ENCODE data around the gene FAM170B.

The FAM170B gene

GRCh38 chr10:49104323-49104722 lies 29.5 kb downstream of the FAM170B start:
- Histone ChIP-seq H3K4me1 (ENCODE audit: control insufficient read depth, insufficient read depth, low read length, poor library complexity, severe bottlenecking) (no peaks in the 10 kb centered on the region), H3K9me3 (ENCODE audit: control insufficient read depth, low read length) (no peaks in the 10 kb centered on the region), H3K4me3 (ENCODE audit: extremely low read depth, insufficient read depth, low read length, poor library complexity, severe bottlenecking) (no peak overlapping the region), H3K36me3 (ENCODE audit: control insufficient read depth, insufficient read depth, low read length) (no peaks in the 10 kb centered on the region), H3K27ac (ENCODE audit: low read depth, low read length, severe bottlenecking) (no peak overlapping the region)
- WGBS, 2 experiments (ENCODE audit: insufficient coverage in 2 of 2), result 87 to 92% methylated on average over 4 to 5 of the region's 5 CpGs

GRCh38 chr10:49103761-49104160 lies 30.1 kb downstream of the FAM170B start:
- no peak overlapping the region for H3K4me3 ChIP-seq (ENCODE audit: extremely low read depth, insufficient read depth, low read length, poor library complexity, severe bottlenecking)
- WGBS, 2 experiments (ENCODE audit: insufficient coverage in 2 of 2), result 80 to 100% methylated on average over 1 to 3 of the region's 4 CpGs
- no peaks in the 10 kb centered on the region for H3K4me1 ChIP-seq (ENCODE audit: control insufficient read depth, insufficient read depth, low read length, poor library complexity, severe bottlenecking)
- H3K36me3 ChIP-seq (ENCODE audit: control insufficient read depth, insufficient read depth, low read length), result no peaks in the 10 kb centered on the region
- H3K27ac ChIP-seq (ENCODE audit: low read depth, low read length, severe bottlenecking), result no peak overlapping the region
- H3K9me3 ChIP-seq (ENCODE audit: control insufficient read depth, low read length), result no peaks in the 10 kb centered on the region

GRCh38 chr10:49099046-49099445 lies 34.8 kb downstream of the FAM170B start:
- whole genome bisulfite sequencing, 2 experiments (ENCODE audit: insufficient coverage in 2 of 2), result 78 to 86% methylated on average over 7 of the region's 8 CpGs
- Histone ChIP-seq H3K36me3 (ENCODE audit: control insufficient read depth, insufficient read depth, low read length) (no peaks in the 10 kb centered on the region), H3K9me3 (ENCODE audit: control insufficient read depth, low read length) (no peaks in the 10 kb centered on the region), H3K4me1 (ENCODE audit: control insufficient read depth, insufficient read depth, low read length, poor library complexity, severe bottlenecking) (no peaks in the 10 kb centered on the region), H3K4me3 (ENCODE audit: extremely low read depth, insufficient read depth, low read length, poor library complexity, severe bottlenecking) (no peak overlapping the region), H3K27ac (ENCODE audit: low read depth, low read length, severe bottlenecking) (no peak overlapping the region)

GRCh38 chr10:49096890-49097445 lies 36.9 kb downstream of the FAM170B start:
- H3K4me3 ChIP-seq (ENCODE audit: extremely low read depth, insufficient read depth, low read length, poor library complexity, severe bottlenecking), result no peak overlapping the region
- WGBS, 2 experiments (ENCODE audit: insufficient coverage in 2 of 2), result 91 to 95% methylated on average over 7 to 8 of the region's 8 CpGs
- H3K27ac ChIP-seq (ENCODE audit: low read depth, low read length, severe bottlenecking), result no peak overlapping the region
- H3K9me3 ChIP-seq (ENCODE audit: control insufficient read depth, low read length), result no peaks in the 10 kb centered on the region
- H3K36me3 ChIP-seq (ENCODE audit: control insufficient read depth, insufficient read depth, low read length), result no peaks in the 10 kb centered on the region
- no peaks in the 10 kb centered on the region for H3K4me1 ChIP-seq (ENCODE audit: control insufficient read depth, insufficient read depth, low read length, poor library complexity, severe bottlenecking)

GRCh38 chr10:49094646-49095045 lies 39.2 kb downstream of the FAM170B start:
- Histone ChIP-seq H3K36me3 (ENCODE audit: control insufficient read depth, insufficient read depth, low read length) (no peaks in the 10 kb centered on the region), H3K9me3 (ENCODE audit: control insufficient read depth, low read length) (no peaks in the 10 kb centered on the region), H3K4me1 (ENCODE audit: control insufficient read depth, insufficient read depth, low read length, poor library complexity, severe bottlenecking) (no peaks in the 10 kb centered on the region), H3K4me3 (ENCODE audit: extremely low read depth, insufficient read depth, low read length, poor library complexity, severe bottlenecking) (no peak overlapping the region), H3K27ac (ENCODE audit: low read depth, low read length, severe bottlenecking) (no peak overlapping the region)
- 78 to 79% methylated on average over 2 to 3 of the region's 4 CpGs for WGBS, 2 experiments (ENCODE audit: insufficient coverage in 2 of 2)

GRCh38 chr10:49093922-49094321 lies 39.9 kb downstream of the FAM170B start:
- Histone ChIP-seq H3K4me1 (ENCODE audit: control insufficient read depth, insufficient read depth, low read length, poor library complexity, severe bottlenecking) (no peaks in the 10 kb centered on the region), H3K27ac (ENCODE audit: low read depth, low read length, severe bottlenecking) (no peak overlapping the region), H3K36me3 (ENCODE audit: control insufficient read depth, insufficient read depth, low read length) (no peaks in the 10 kb centered on the region), H3K4me3 (ENCODE audit: extremely low read depth, insufficient read depth, low read length, poor library complexity, severe bottlenecking) (no peak overlapping the region), H3K9me3 (ENCODE audit: control insufficient read depth, low read length) (no peaks in the 10 kb centered on the region)
- WGBS, 2 experiments (ENCODE audit: insufficient coverage in 2 of 2), result 92 to 93% methylated on average over 9 to 10 of the region's 10 CpGs

- 87 to 93% methylated on average over 10 of the region's 11 CpGs for WGBS, 2 experiments (ENCODE audit: insufficient coverage in 2 of 2)
- H3K4me3 ChIP-seq (ENCODE audit: extremely low read depth, insufficient read depth, low read length, poor library complexity, severe bottlenecking), result no peak overlapping the region
- peaks cover under 1% of the 10 kb centered on the region for H3K9me3 ChIP-seq (ENCODE audit: control insufficient read depth, low read length)
- H3K36me3 ChIP-seq (ENCODE audit: control insufficient read depth, insufficient read depth, low read length), result no peaks in the 10 kb centered on the region
- no peaks in the 10 kb centered on the region for H3K4me1 ChIP-seq (ENCODE audit: control insufficient read depth, insufficient read depth, low read length, poor library complexity, severe bottlenecking)
- H3K27ac ChIP-seq (ENCODE audit: low read depth, low read length, severe bottlenecking), result no peak overlapping the region
Observed at GRCh38 chr10:49092477-49092876, 41.3 kb downstream of the FAM170B start.

GRCh38 chr10:49091450-49092210 lies 42.2 kb downstream of the FAM170B start:
- 82 to 87% methylated on average over 12 to 13 of the region's 13 CpGs for WGBS, 2 experiments (ENCODE audit: insufficient coverage in 2 of 2)
- peaks cover 4% of the 10 kb centered on the region for H3K9me3 ChIP-seq (ENCODE audit: control insufficient read depth, low read length)
- H3K4me1 ChIP-seq (ENCODE audit: control insufficient read depth, insufficient read depth, low read length, poor library complexity, severe bottlenecking), result no peaks in the 10 kb centered on the region
- no peak overlapping the region for H3K27ac ChIP-seq (ENCODE audit: low read depth, low read length, severe bottlenecking)
- H3K36me3 ChIP-seq (ENCODE audit: control insufficient read depth, insufficient read depth, low read length), result no peaks in the 10 kb centered on the region
- no peak overlapping the region for H3K4me3 ChIP-seq (ENCODE audit: extremely low read depth, insufficient read depth, low read length, poor library complexity, severe bottlenecking)

GRCh38 chr10:49090696-49091380 lies 43.0 kb downstream of the FAM170B start:
- no peaks in the 10 kb centered on the region for H3K4me1 ChIP-seq (ENCODE audit: control insufficient read depth, insufficient read depth, low read length, poor library complexity, severe bottlenecking)
- H3K27ac ChIP-seq (ENCODE audit: low read depth, low read length, severe bottlenecking), result no peak overlapping the region
- 77 to 82% methylated on average over 4 to 5 of the region's 6 CpGs for WGBS, 2 experiments (ENCODE audit: insufficient coverage in 2 of 2)
- H3K4me3 ChIP-seq (ENCODE audit: extremely low read depth, insufficient read depth, low read length, poor library complexity, severe bottlenecking), result no peak overlapping the region
- no peaks in the 10 kb centered on the region for H3K36me3 ChIP-seq (ENCODE audit: control insufficient read depth, insufficient read depth, low read length)
- H3K9me3 ChIP-seq (ENCODE audit: control insufficient read depth, low read length), result peaks cover 4% of the 10 kb centered on the region

- Histone ChIP-seq H3K4me1 (ENCODE audit: control insufficient read depth, insufficient read depth, low read length, poor library complexity, severe bottlenecking) (no peaks in the 10 kb centered on the region), H3K27ac (ENCODE audit: low read depth, low read length, severe bottlenecking) (no peak overlapping the region), H3K36me3 (ENCODE audit: control insufficient read depth, insufficient read depth, low read length) (no peaks in the 10 kb centered on the region), H3K9me3 (ENCODE audit: control insufficient read depth, low read length) (peaks cover 4% of the 10 kb centered on the region), H3K4me3 (ENCODE audit: extremely low read depth, insufficient read depth, low read length, poor library complexity, severe bottlenecking) (no peak overlapping the region)
- 78 to 86% methylated on average over 1 of the region's 1 CpG for WGBS, 2 experiments (ENCODE audit: insufficient coverage in 2 of 2)
Observed at GRCh38 chr10:49090189-49090575, 43.6 kb downstream of the FAM170B start.

Data from mesodermal cell (in vitro differentiated cells).